Ishikawa (cell line): Measurements from ENCODE around the gene CNIH2.

Source experiments
- CEBPB ChIP-seq: IDR thresholded peaks from 2 replicates; pipeline ENCODE4 v1.6.1; 2012
- CREB1 ChIP-seq: IDR thresholded peaks from 2 replicates; pipeline ENCODE4 v1.6.1; 2012; ENCODE audit warnings: low read depth
- EGR1 ChIP-seq: IDR thresholded peaks from 2 replicates; pipeline ENCODE4 v1.6.1; 2012
- EP300 ChIP-seq: IDR thresholded peaks from 2 replicates; pipeline ENCODE4 v1.6.1; 2012; ENCODE audit warnings: borderline replicate concordance
- FOXM1 ChIP-seq: IDR thresholded peaks from 2 replicates; pipeline ENCODE4 v1.6.1; 2012; ENCODE audit warnings: low read depth, borderline replicate concordance
- NFIC ChIP-seq: IDR thresholded peaks from 2 replicates; pipeline ENCODE4 v1.6.1; 2012
- RAD21 ChIP-seq: IDR thresholded peaks from 2 replicates; pipeline ENCODE4 v1.6.1; 2012; ENCODE audit warnings: low read depth
- REST ChIP-seq: IDR thresholded peaks from 2 replicates; pipeline ENCODE4 v1.6.1; 2012; ENCODE audit warnings: low read depth, mild to moderate bottlenecking
- TAF1 ChIP-seq: IDR thresholded peaks from 2 replicates; pipeline ENCODE4 v1.6.1; 2012; ENCODE audit warnings: low read depth, mild to moderate bottlenecking
- TCF12 ChIP-seq: IDR thresholded peaks from 2 replicates; pipeline ENCODE4 v1.6.1; 2012; ENCODE audit warnings: low read depth
- TEAD4 ChIP-seq: IDR thresholded peaks from 2 replicates; pipeline ENCODE4 v1.6.1; 2012
- USF1 ChIP-seq: IDR thresholded peaks from 2 replicates; pipeline ENCODE4 v1.6.1; 2012
- YY1 ChIP-seq: IDR thresholded peaks from 2 replicates; pipeline ENCODE4 v1.6.1; 2012; ENCODE audit warnings: low read depth
- ZBTB7A ChIP-seq: IDR thresholded peaks from 2 replicates; pipeline ENCODE4 v1.6.1; 2012; ENCODE audit warnings: low read depth
- TF ChIP-seq, protein P1 (sequence below): IDR thresholded peaks from 2 replicates; pipeline ENCODE4 v1.6.1; 2012

CNIH2 gene

GRCh38 chr11:66271816-66272215 lies 6.2 kb upstream of the CNIH2 start:
- TF ChIP-seq TAF1: no peak
- no peak for TF ChIP-seq CEBPB
- TF ChIP-seq NFIC: no peak
- no peak for TF ChIP-seq EP300
- TF ChIP-seq FOXM1: no peak
- TF ChIP-seq TEAD4: no peak
- no peak for TF ChIP-seq RAD21
- TF ChIP-seq EGR1: no peak
- TF ChIP-seq, protein P1, sequence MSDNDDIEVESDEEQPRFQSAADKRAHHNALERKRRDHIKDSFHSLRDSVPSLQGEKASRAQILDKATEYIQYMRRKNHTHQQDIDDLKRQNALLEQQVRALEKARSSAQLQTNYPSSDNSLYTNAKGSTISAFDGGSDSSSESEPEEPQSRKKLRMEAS: no peak
- TF ChIP-seq ZBTB7A: no peak

DNA sequence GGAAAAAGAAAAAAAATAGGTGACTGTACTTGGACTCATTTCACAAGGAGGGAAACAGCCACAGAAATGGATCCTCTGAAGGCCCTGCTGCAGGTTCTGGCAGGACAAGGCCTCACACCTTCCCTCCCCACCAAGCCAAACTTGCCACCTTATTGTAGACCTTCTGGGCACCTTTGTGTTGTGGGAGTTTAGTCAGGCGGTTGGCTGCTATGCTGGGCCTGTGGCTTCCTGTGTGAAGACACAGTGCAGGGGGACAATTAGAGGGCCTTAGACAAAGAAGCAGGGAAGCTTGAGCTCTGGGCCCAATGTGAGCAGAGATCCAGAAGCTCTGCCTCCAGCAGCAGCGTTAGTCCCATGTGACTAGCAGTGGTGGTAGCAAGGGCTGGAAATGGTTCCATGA lies 5.4 kb upstream of the CNIH2 start:
- no peak for TF ChIP-seq USF1
- no peak for TF ChIP-seq CEBPB
- TF ChIP-seq CREB1: no peak
- TF ChIP-seq TEAD4: no peak
- TF ChIP-seq EP300: no peak
- no peak for TF ChIP-seq REST
- TF ChIP-seq FOXM1: no peak
- no peak for TF ChIP-seq YY1
- no peak for TF ChIP-seq RAD21
- no peak for TF ChIP-seq ZBTB7A
- TF ChIP-seq EGR1: no peak

DNA sequence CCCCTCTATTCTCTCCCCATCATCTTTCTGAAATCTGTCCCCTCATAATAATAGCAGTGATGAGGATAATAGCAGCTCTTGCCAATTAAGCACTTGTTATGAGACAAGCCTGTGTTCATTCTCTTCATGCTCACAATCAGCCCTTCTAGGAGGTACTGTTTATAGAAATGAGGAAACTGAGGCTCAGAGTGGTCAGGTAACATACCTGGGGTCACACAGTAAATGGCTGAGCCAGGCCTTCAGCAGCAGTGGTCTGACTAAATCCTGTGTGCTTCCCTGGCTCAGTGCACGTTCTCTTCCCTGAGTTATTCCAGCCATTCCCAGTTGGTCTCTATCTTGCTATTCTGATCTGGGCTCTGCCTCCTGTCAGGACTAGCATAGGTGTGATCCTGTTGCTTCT lies 3.8 kb upstream of the CNIH2 start:
- TF ChIP-seq RAD21: no peak
- TF ChIP-seq CREB1: no peak
- no peak for TF ChIP-seq TCF12
- TF ChIP-seq REST: no peak
- TF ChIP-seq CEBPB: no peak
- TF ChIP-seq, protein P1: no peak
- TF ChIP-seq EP300: no peak
- TF ChIP-seq TAF1: no peak
- no peak for TF ChIP-seq YY1
- no peak for TF ChIP-seq EGR1
- no peak for TF ChIP-seq TEAD4
- TF ChIP-seq NFIC: no peak

GRCh38 chr11:66275396-66275795 lies 2.6 kb upstream of the CNIH2 start:
- TF ChIP-seq TCF12: no peak
- no peak for TF ChIP-seq CEBPB
- no peak for TF ChIP-seq CREB1
- TF ChIP-seq RAD21: no peak
- TF ChIP-seq EGR1: no peak
- TF ChIP-seq, protein P1: no peak
- no peak for TF ChIP-seq FOXM1
- no peak for TF ChIP-seq REST
- no peak for TF ChIP-seq YY1
- TF ChIP-seq USF1: no peak
- TF ChIP-seq TEAD4: no peak
- TF ChIP-seq TAF1: no peak
